ENCODE data around the gene KRTAP5-9. TPM values are rescaled to one million over a fixed set of nuclear protein-coding genes. Genes with fewer than 3 reads are reported as not detected.

The KRTAP5-9 gene
- total and polyA plus RNA-seq, 9 of the 15 experiments (the other 6 are each of a cell fraction or from before 2014, with no cell fraction given): not detected

GRCh38 chr11:71542879-71543777 lies 5.1 kb upstream of the KRTAP5-9 start (continued):
- TF ChIP-seq TFAP4 (CRISPR knock-in tag; IDR thresholded peaks at IDR 0.05; ENCODE audit: borderline replicate concordance) (no peak), JUND (IDR thresholded peaks at IDR 0.05; ENCODE audit: borderline replicate concordance, low read depth, low read length) (no peak), JUND (tag; IDR thresholded peaks at IDR 0.05; ENCODE audit: borderline replicate concordance, low read depth, low read length) (no peak), RAD51 (IDR thresholded peaks at IDR 0.05; ENCODE audit: borderline replicate concordance, low read depth) (no peak), PKNOX1 (IDR thresholded peaks at IDR 0.05) (no peak), FOXO4 (CRISPR knock-in tag; IDR thresholded peaks at IDR 0.05) (no peak), E2F4 (CRISPR knock-in tag; IDR thresholded peaks at IDR 0.05; ENCODE audit: low read depth) (no peak), ZBTB12 (CRISPR knock-in tag; IDR thresholded peaks at IDR 0.05) (no peak)
